HepG2 (cell line): Measurements from ENCODE around the gene MYH10.

Experiments used
- AGO2 ChIP-seq: fragments of 200-400 bp; formaldehyde crosslinking; optimal IDR thresholded peaks from 2 replicates; pipeline ENCODE3; 2017; ENCODE audit warnings: mild to moderate bottlenecking, low read depth, low read length, moderate library complexity
- SMC3 ChIP-seq: IDR thresholded peaks from 2 replicates; pipeline ENCODE4 v1.6.1; 2011; ENCODE audit warnings: low read length, improper control_type of control experiment
- ZNF234 ChIP-seq: sonication (generic); formaldehyde crosslinking; conservative IDR thresholded peaks from 2 replicates; pipeline ENCODE4 v1.5.1; 2020; ENCODE audit warnings: mild to moderate bottlenecking, missing genetic modification reagents
- TF ChIP-seq, protein P1 (sequence below): sonication (generic); formaldehyde crosslinking; IDR thresholded peaks from 2 replicates; pipeline ENCODE4 v1.5.0; 2020; ENCODE audit warnings: mild to moderate bottlenecking, missing genetic modification reagents, moderate library complexity
- TF ChIP-seq, protein P2 (sequence below), 2 experiments: sonication (generic) in 1 of 2; formaldehyde crosslinking in 1 of 2; IDR thresholded peaks; 2 replicates each; pipeline versions ENCODE4 v1.5.1 to v1.6.1; 2011 to 2020; ENCODE audit warnings: borderline replicate concordance in 1 of 2, low read depth in 1 of 2, low read length in 1 of 2, mild to moderate bottlenecking in 1 of 2, missing genetic modification reagents in 1 of 2, moderate library complexity in 1 of 2

DNA sequence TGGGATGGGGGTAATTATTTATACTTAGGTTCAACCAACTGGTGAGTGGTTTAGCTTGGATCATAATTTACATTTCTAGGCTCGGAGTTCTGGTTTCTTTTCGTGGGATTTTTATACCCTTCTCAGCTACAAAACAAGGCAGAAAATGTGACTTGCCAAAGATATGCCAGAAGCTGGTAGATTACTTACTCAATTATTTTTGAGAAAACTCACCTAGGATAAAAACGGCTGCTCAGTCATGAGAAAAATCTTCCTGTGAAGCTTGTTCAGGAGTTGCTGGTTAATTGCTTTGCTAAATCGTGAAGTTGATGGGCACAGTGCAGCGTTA, 193.7 kb downstream of the MYH10 start:
- TF ChIP-seq ZNF234 (no peak), SMC3 (no peak), AGO2 (no peak)
- TF ChIP-seq, protein P1, sequence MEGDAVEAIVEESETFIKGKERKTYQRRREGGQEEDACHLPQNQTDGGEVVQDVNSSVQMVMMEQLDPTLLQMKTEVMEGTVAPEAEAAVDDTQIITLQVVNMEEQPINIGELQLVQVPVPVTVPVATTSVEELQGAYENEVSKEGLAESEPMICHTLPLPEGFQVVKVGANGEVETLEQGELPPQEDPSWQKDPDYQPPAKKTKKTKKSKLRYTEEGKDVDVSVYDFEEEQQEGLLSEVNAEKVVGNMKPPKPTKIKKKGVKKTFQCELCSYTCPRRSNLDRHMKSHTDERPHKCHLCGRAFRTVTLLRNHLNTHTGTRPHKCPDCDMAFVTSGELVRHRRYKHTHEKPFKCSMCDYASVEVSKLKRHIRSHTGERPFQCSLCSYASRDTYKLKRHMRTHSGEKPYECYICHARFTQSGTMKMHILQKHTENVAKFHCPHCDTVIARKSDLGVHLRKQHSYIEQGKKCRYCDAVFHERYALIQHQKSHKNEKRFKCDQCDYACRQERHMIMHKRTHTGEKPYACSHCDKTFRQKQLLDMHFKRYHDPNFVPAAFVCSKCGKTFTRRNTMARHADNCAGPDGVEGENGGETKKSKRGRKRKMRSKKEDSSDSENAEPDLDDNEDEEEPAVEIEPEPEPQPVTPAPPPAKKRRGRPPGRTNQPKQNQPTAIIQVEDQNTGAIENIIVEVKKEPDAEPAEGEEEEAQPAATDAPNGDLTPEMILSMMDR (CRISPR knock-in tag) = no peak
- TF ChIP-seq, protein P2, sequence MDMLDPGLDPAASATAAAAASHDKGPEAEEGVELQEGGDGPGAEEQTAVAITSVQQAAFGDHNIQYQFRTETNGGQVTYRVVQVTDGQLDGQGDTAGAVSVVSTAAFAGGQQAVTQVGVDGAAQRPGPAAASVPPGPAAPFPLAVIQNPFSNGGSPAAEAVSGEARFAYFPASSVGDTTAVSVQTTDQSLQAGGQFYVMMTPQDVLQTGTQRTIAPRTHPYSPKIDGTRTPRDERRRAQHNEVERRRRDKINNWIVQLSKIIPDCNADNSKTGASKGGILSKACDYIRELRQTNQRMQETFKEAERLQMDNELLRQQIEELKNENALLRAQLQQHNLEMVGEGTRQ (IDR thresholded peaks at IDR 0.05; ENCODE audit: low read depth, low read length) = no peak
- TF ChIP-seq, protein P2 (CRISPR knock-in tag; IDR thresholded peaks at IDR 0.05; ENCODE audit: borderline replicate concordance) = no peak
